SHP77 (cell line): ENCODE data around the gene RER1.

ENCODE experiments used
- DNase-seq, 2 experiments: peaks; one replicate each; lab custom pipeline; 2025; lab: John Stamatoyannopoulos, UW

RER1 gene

DNA sequence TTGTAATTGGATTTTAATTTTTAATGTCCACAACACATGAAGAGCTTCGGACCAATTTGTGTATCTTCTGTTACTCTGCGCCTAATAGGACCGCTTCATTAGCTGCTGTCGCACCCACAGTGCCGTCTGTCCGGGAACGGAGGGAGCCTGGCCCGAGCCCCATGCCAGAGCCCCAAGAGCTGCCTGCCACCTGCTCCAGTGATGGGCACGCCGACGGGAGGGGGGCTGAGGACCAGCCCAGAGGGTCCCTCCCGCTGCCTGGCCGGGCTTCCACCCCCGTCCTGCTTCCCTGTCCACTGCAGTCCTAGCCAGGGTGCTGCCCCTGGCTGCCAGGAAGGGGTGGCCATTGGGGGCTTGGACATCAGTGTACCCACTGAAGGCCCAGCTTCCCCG, 54.2 kb downstream of the RER1 start:
- DNase-seq, result no peak

DNA sequence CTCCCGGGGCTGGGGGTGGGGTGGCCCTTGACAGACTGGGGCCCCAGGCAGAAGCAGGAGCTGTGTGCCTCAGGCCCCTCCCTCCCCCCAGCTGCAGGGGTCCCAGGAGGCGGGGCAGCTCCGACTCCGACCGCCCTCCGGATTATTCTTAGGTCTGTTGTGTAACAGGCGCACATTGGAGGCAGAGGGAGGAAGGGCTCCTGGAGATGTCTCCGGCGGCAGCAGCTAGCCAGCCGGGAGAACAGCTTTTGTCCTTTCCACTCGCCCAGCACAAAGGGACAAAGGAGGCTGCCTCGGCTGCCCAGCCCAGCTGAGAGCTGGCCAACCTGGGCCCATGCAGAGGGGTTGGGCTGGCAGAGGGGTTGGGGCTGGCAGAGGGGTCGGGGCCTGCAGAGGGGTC, 54.8 kb downstream of the RER1 start:
- DNase-seq, result no peak

DNA sequence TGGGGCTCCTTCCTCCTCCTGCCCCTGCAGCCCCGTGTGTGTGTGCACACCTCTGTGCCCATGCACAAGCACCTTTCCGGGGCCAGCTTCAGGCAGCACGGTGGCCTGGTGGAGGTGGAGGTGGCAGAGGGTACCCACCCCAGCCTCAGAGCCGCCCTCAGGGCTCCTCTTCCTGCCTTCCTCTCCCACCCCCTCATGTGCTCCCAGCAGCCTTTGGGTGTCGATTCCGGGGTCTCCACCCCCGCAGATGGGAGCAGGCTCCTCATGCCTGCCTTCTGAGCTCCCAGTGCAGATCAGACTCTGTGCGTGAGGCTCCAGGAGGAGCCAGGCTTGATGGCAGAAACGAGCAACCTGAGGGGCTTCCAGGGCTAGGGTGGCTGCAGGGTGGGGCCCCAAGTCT, 55.2 kb downstream of the RER1 start:
- no peak for DNase-seq

DNA sequence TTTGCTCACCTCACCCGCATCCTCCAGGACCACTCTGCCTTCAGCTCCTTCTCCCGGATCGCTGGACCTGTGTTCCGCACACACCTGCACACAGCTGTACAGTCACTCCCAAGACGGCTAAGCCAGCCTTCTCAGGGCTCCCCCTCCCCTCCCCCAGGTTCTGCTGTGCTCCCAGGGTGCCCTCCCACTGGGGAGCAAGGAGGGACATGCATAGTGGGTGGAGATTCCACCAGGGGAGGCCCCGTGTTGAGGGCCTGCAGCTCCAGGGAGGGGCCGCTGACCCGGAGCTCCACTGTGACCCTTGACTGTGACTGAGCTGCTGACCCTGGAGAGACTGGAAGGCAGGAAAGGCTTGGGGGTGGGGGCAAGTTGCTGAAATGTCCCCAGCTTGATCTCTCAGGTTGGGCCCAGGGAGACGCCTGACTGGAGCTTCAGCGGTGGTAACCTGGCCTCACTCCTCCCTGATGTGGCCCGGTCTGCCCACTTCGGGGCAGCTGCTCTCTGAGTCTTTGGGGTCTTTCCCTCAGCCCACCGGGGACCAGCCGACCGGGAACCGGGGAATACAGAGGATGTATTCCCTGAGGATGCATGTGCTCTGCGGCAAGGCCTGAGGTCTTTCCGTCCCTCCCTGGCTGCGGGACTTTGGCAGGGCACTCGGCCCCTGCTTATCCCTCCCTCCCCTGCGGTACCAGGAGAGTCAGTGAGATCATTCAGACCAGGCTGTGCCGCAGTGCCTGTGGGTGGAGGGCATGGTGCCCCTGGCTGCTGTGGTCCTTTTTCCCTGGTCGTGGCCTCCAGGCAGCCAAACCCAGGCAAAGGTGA, 55.8 kb downstream of the RER1 start:
- DNase-seq, result no peak

DNA sequence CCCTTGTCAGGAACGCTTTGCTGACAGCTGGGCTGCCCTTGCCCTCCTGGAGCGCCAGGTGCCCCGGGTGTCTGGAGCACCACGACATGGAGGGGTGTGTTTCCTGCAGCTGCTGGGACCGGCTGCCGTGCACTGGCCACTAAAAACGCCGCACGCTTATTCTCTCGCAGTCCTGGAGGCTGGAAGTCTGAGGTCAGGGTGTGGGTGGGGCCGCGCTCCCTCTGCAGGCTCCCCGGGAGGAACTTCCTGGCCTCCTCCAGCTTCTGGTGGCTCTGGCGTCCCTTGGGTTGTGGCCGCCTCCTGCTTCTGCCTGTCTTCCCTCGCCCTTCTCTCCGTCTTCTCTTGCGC, 56.4 kb downstream of the RER1 start:
- DNase-seq, result peak; percentile 55 to 76

DNA sequence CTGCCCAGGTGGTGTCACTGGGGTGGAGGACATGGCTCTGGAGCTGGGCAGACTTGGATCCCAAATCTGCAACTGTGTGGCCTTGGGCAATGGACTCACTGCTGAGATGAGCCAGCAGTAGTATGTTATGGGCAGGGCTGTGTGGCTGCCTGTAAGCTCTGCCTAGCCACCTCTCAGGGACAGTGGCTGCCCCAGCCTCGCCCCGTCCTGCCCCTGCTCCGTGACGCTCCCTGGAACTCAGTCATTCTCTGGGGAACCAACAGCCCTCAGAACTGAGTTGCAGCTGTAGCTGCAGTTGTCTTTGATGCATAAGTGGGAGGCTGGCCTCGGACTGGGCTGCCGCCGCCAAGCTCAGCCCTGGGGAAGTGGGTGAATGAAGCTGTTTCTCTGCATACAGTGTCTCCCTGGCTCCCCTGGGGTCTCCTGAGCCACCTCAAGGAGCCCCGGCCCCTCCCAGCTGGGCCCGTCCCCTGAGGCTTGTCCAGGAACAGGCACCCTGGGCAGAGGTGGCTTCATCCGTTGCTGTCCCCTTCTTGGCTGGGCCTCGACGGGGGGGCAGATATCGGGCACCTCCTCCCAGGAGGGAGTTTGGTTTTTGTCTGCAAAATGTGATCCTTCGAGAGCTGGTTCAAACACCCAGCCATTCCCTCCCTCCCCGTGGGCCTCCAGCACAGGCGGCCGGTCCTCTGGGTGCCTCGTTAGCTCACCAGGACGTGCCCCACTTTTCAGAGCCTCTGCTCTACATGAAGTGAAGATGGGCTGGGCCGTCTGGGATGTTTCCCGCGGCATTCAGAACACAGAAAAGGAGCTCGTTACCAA, 58.2 kb downstream of the RER1 start:
- no peak for DNase-seq

DNA sequence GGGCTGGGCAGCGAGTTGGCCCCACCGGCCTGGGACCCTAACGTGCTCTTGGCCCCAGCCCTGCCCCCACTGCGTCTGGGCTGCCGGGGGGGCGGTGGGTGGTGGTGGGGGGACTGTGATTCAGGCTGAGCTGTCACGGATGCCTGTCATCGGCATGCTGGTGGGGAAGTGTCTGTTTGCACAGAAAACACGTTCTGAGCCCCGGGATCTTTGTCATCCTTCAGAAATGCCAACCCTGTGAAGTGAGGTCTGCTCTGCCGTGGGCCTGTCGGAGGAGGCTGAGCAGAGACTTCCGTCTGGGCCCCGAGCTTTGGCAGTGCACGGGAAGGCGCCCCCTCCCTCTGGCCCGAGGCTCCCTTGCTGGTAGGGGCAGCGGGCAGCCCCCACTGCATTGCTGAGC, 60.1 kb downstream of the RER1 start:
- DNase-seq, result no peak

DNA sequence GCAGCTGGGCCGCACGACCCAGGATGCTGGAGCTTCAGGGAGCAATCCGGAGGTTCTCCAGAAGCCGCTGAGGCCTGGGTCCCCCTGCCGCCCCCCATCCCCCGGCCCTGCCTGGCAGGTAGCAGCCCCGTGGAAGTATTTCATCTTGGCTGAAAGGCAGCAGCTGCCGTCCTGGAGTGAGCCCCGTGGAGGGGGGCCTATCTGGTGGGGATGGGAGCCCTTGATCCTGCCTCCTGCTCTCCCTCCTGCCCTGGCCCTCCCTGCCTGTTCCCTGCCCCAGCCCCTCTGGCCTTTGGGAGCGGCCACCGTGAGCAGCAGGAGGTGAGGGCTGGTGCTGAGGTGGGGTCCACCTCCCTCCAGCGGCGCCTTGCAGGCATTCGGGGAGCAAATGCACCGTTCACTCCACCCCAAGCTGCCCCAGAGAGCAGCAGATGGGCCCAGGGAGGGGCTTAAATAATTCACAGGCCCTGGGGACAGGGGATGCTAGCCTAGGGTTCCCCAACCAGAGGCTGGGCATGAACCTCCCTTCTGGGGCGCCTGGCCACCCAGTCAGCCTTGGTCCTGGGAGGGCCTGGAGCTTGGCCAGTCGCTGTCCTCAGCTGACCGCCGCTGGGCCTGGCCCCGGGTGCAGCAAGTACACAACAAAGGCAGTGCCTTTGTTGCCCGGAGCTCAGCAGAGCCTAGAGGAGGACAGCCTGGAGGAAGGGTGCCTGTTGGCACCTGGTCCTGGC, 60.7 kb downstream of the RER1 start:
- no peak for DNase-seq

DNA sequence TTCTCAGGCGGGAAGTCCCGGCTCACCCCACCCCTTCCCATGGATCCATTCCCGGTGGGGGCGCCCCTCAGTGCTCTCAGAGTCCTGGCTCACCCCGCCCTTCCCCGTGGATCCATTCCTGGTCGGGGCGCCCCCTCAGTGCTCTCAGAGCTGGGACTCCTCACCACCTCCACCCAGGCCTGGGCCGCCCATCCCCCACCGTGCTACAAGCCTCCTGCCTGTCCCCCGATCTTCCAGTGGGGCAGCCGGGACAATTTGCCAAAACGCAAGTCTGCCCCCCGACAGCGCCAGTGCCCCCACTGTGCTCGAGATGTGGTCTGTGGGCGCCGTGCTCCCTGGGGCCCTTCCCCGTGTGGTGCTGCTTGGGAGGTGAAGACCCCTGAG, 61.3 kb downstream of the RER1 start:
- no peak for DNase-seq

DNA sequence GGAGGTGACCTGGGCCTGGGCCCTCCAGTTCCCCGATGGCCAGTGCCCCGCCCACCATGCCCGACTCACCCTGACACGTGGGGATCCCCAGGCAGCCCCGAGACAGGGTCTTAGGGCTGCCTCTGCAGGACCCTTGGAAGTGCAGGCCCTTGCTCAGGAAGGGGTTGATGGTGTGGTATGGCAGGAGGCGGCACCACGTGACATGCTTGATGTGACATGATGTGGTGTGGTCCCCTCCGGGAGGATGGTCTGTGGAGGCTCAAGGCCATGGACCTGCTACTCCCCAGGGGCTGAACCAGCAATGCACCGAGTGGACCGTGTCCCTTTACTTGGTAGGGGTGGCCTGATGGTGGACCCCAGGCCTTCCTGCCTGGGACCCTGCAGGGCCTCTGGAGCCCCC, 62.6 kb downstream of the RER1 start:
- DNase-seq, result no peak
